GM23338 (cell line): ENCODE data around the gene PTPN22. TPM values are rescaled to one million over a fixed set of nuclear protein-coding genes. Genes with fewer than 3 reads are reported as not detected.
A peak's percentile ranks its signal among the peaks of the same experiment; 100 is the strongest.

Experiments used
- ATAC-seq: fragments of 200-7000 bp; cut with Tn5 transposase; 3 replicates; pipeline ENCODE4 v1.9.1; 2020
- DNase-seq: peaks from one replicate; pipeline ENCODE4 v3.0.0-alpha.2; 2015; ENCODE audit warnings: low spot score
- H2AFZ ChIP-seq: fragments of 200-600 bp; sonication (generic); 2 replicates; pipeline ENCODE4 v1.8.0; 2016; ENCODE audit warnings: antibody characterized with exemption, mild to moderate bottlenecking, moderate library complexity
- H3F3A ChIP-seq: fragments of 200-600 bp; sonication (generic); replicated peaks from 2 replicates; pipeline ENCODE4 v1.8.0; 2017; ENCODE audit warnings: antibody characterized with exemption, mixed run types, low read depth
- H3K27ac ChIP-seq: fragments of 200-600 bp; sonication (generic); 2 replicates; pipeline ENCODE4 v1.6.1; 2016; ENCODE audit warnings: low read depth
- H3K27me3 ChIP-seq: fragments of 200-600 bp; sonication (generic); 2 replicates; pipeline ENCODE4 v1.8.0; 2016; ENCODE audit warnings: mild to moderate bottlenecking, mixed run types, moderate library complexity; ENCODE audit not compliant: insufficient read depth
- H3K36me3 ChIP-seq: fragments of 200-600 bp; sonication (generic); 2 replicates; pipeline ENCODE4 v1.8.0; 2016; ENCODE audit warnings: mild to moderate bottlenecking; ENCODE audit not compliant: insufficient read depth
- H3K4me1 ChIP-seq: fragments of 200-600 bp; sonication (generic); 2 replicates; pipeline ENCODE4 v1.8.0; 2016; ENCODE audit warnings: mild to moderate bottlenecking, moderate library complexity; ENCODE audit not compliant: insufficient read depth
- H3K4me2 ChIP-seq: fragments of 200-600 bp; sonication (generic); 2 replicates; pipeline ENCODE4 v1.7.1; 2017; ENCODE audit warnings: mixed run types
- H3K4me3 ChIP-seq: fragments of 200-600 bp; sonication (generic); 2 replicates; pipeline ENCODE4 v1.6.1; 2016; ENCODE audit warnings: mixed run types
- H3K79me2 ChIP-seq: fragments of 200-600 bp; sonication (generic); replicated peaks from 2 replicates; pipeline ENCODE4 v1.8.0; 2017; ENCODE audit warnings: mild to moderate bottlenecking; ENCODE audit not compliant: insufficient read depth
- H3K9me2 ChIP-seq: fragments of 200-600 bp; sonication (generic); 2 replicates; pipeline ENCODE4 v1.8.0; 2017; ENCODE audit not compliant: insufficient read depth
- H4K20me1 ChIP-seq: fragments of 200-600 bp; sonication (generic); replicated peaks from 2 replicates; pipeline ENCODE4 v1.8.0; 2017; ENCODE audit warnings: mild to moderate bottlenecking; ENCODE audit not compliant: insufficient read depth
- H3K27ac Mint-ChIP-seq: 2 replicates; pipeline ENCODE4 v1.8.0; 2020; ENCODE audit warnings: inconsistent platforms, mild to moderate bottlenecking, moderate library complexity, mixed read lengths
- H3K27me3 Mint-ChIP-seq: 3 replicates; pipeline ENCODE4 v1.8.0; 2022; ENCODE audit warnings: low read depth, mild to moderate bottlenecking, moderate library complexity, mixed read lengths, inconsistent platforms; ENCODE audit not compliant: insufficient read depth, poor library complexity
- H3K36me3 Mint-ChIP-seq: 3 replicates; pipeline ENCODE4 v1.8.0; 2021; ENCODE audit warnings: low read depth, mild to moderate bottlenecking, inconsistent platforms, moderate library complexity, mixed read lengths
- H3K4me1 Mint-ChIP-seq: 3 replicates; pipeline ENCODE4 v1.8.0; 2020; ENCODE audit warnings: mild to moderate bottlenecking, inconsistent platforms, mixed read lengths
- H3K4me3 Mint-ChIP-seq: 3 replicates; pipeline ENCODE4 v1.8.0; 2021; ENCODE audit warnings: moderate library complexity, mild to moderate bottlenecking, inconsistent platforms, mixed read lengths
- H3K9me3 Mint-ChIP-seq: 3 replicates; pipeline ENCODE4 v1.8.0; 2020; ENCODE audit warnings: moderate library complexity, mild to moderate bottlenecking, inconsistent platforms, mixed read lengths
- CREB1 ChIP-seq: fragments of 250-450 bp; sonication (Bioruptor Pico); IDR thresholded peaks from 2 replicates; pipeline ENCODE4 v1.5.0; 2020; ENCODE audit warnings: low read depth, mild to moderate bottlenecking, moderate library complexity
- ETS1 ChIP-seq: IDR thresholded peaks from 2 replicates; pipeline ENCODE4 v1.6.1; 2016; ENCODE audit warnings: antibody characterized with exemption
- EZH2 ChIP-seq: fragments of 200-600 bp; sonication (generic); IDR thresholded peaks from one replicate; pipeline ENCODE4 v1.8.0; 2017; ENCODE audit warnings: antibody characterized with exemption, mild to moderate bottlenecking, low read depth; ENCODE audit not compliant: unreplicated experiment
- JUNB ChIP-seq: IDR thresholded peaks from one replicate; pipeline ENCODE4 v1.6.1; 2016; ENCODE audit warnings: antibody characterized with exemption; ENCODE audit not compliant: unreplicated experiment
- NANOG ChIP-seq: IDR thresholded peaks from 2 replicates; pipeline ENCODE4 v1.6.1; 2016; ENCODE audit warnings: antibody characterized with exemption, borderline replicate concordance
- ZNF114 ChIP-seq: fragments of 250-450 bp; sonication (Bioruptor Pico); IDR thresholded peaks from 2 replicates; pipeline ENCODE4 v1.5.0; 2020; ENCODE audit warnings: mild to moderate bottlenecking, moderate library complexity
- polyA plus RNA-seq: library from polyadenylated mRNA; unstranded; fragments of >200 nt; fragmentation: Nextera tagmentation; extraction: Ambion mirVana; gene quantifications from 2 replicates; pipeline ENCODE4 v1.2.1, GENCODE V29; 2016
- total RNA-seq: library from RNA; depleted of rRNA; stranded (reverse); fragments of >200 nt; shearing (Covaris generic); gene quantifications from 2 replicates; pipeline ENCODE4 v1.2.3, GENCODE V29; 2014
- TF ChIP-seq, protein P1 (sequence below), 2 experiments: fragments of 200-600 bp in 1 of 2; sonication (generic) in 1 of 2; conservative IDR thresholded peaks; 2 replicates each; pipeline versions ENCODE4 v1.5.1 to v1.6.1; 2016 to 2017; ENCODE audit warnings: antibody characterized with exemption in 2 of 2, low read depth in 2 of 2, mild to moderate bottlenecking in 2 of 2, moderate library complexity in 1 of 2
- TF ChIP-seq, protein P2 (sequence below): fragments of 250-450 bp; sonication (Bioruptor Pico); IDR thresholded peaks from 2 replicates; pipeline ENCODE4 v1.5.0; 2020; ENCODE audit warnings: mild to moderate bottlenecking, moderate library complexity

PTPN22 gene
- total and polyA plus RNA-seq, 2 experiments from 2014 or later: 0.08 TPM; not detected in 1

GRCh38 chr1:113887402-113888175 is 16.1 kb upstream of the PTPN22 start, which contains the start of gene BCL2L15 (continued):
- TF ChIP-seq, protein P1, sequence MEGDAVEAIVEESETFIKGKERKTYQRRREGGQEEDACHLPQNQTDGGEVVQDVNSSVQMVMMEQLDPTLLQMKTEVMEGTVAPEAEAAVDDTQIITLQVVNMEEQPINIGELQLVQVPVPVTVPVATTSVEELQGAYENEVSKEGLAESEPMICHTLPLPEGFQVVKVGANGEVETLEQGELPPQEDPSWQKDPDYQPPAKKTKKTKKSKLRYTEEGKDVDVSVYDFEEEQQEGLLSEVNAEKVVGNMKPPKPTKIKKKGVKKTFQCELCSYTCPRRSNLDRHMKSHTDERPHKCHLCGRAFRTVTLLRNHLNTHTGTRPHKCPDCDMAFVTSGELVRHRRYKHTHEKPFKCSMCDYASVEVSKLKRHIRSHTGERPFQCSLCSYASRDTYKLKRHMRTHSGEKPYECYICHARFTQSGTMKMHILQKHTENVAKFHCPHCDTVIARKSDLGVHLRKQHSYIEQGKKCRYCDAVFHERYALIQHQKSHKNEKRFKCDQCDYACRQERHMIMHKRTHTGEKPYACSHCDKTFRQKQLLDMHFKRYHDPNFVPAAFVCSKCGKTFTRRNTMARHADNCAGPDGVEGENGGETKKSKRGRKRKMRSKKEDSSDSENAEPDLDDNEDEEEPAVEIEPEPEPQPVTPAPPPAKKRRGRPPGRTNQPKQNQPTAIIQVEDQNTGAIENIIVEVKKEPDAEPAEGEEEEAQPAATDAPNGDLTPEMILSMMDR (conservative IDR thresholded peaks at IDR 0.05; ENCODE audit: low read depth in 2 of 2): no peak
- TF ChIP-seq NANOG (no peak), JUNB (no peak), EZH2 (no peak)

DNA sequence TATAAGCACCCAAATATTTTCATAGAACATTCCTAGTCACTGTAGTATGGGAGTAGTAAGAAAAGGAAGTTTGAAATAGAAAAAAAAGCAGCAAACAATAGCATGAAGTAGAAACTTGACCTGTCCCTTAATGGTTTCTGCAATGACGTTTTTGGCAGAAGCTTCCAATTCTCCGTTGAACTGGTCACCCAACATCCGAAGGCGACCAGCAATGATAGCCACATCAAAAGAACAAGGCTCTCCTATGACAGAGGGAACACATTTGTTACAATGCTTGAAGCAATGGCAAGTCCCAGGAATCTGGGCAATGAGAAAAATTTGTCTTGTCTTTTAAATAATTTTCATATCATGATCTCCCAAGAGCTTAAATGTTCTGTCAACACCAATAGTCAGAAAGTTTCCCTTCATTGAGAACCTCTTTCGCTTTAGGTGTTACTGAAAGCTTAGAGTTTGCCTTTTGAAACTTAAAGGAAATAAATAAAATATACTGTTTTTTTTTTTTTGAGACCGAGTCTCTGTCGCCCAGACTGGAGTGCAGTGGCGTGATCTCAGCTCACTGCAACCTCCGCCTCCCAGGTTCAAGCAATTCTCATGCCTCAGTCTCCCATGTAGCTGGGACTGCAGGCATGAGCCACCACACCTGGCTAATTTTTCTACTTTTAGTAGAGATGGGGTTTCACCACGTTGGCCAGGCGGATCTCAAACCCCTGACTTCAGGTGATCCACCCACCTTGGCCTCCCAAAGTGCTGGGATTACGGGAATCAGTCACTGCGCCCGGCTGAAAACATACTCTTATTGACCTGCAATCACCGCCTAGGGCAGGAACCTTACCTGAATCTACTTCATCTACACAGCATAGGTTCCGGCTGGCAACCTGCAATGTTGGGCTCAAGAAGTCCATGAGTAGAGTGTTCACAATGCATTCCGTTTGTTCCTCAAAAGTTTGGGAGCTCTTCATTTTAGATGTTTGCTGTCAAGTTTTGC is 15.2 kb upstream of the PTPN22 start:
- no peaks in the 10 kb centered on the region for H3K27me3 Mint-ChIP-seq
- no peaks in the 10 kb centered on the region for H3K4me1 Mint-ChIP-seq
- H3K27ac Mint-ChIP-seq: no peak overlapping the region
- Histone ChIP-seq H3K4me2 (no peak overlapping the region), H2AFZ (0 out of 2 replicates have a peak overlapping the region, but pooled peaks have one; percentile 11), H3K36me3 (no peaks in the 10 kb centered on the region), H3K27ac (no peak overlapping the region), H3K4me3 (no peak overlapping the region), H3F3A (no peaks in the 10 kb centered on the region), H3K4me1 (no peaks in the 10 kb centered on the region), H3K27me3 (no peaks in the 10 kb centered on the region), H4K20me1 (no peaks in the 10 kb centered on the region), H3K79me2 (no peaks in the 10 kb centered on the region), H3K9me2 (no peaks in the 10 kb centered on the region)
- TF ChIP-seq CREB1 (CRISPR knock-in tag): no peak
- ATAC-seq (no peak), DNase-seq (no peak)
- no peak overlapping the region for H3K4me3 Mint-ChIP-seq
- H3K36me3 Mint-ChIP-seq: no peaks in the 10 kb centered on the region
- H3K9me3 Mint-ChIP-seq: no peaks in the 10 kb centered on the region

DNA sequence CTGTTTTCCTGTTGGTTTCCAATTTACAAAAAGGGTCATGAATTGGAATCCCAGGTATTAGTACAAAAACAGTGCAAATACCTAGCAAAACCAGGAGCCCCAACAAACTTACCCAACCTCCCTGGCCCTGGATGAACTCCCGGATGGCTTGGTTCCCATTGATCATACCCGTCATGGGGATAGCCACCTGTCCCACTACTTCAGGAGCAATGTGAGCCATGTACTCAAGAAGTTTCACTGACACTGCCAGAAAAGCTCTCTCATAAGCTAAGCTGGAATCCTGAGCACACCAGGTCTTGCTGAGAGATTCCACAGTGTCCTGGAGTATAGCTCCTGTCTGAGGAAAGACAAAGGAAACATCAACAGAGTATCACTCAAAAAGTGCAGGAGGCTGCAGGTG is 10.1 kb upstream of the PTPN22 start:
- H3K9me2 ChIP-seq: no peaks in the 10 kb centered on the region
- no peak for DNase-seq
- H3K9me3 Mint-ChIP-seq: no peaks in the 10 kb centered on the region
- no peaks in the 10 kb centered on the region for H3K36me3 Mint-ChIP-seq
- no peaks in the 10 kb centered on the region for H4K20me1 ChIP-seq
- no peaks in the 10 kb centered on the region for H3F3A ChIP-seq
- no peaks in the 10 kb centered on the region for H3K79me2 ChIP-seq
- peaks cover 11% of the 10 kb centered on the region; the same call in 1 of the 2 replicates for H3K4me1 ChIP-seq
- H3K36me3 ChIP-seq: no peaks in the 10 kb centered on the region
- no peaks in the 10 kb centered on the region for H3K27me3 Mint-ChIP-seq
- peaks cover 6% of the 10 kb centered on the region; the same call in 2 of the 3 replicates for H3K4me1 Mint-ChIP-seq
- H3K27ac Mint-ChIP-seq: no peak overlapping the region
- H3K27me3 ChIP-seq: no peaks in the 10 kb centered on the region
- no peak overlapping the region for H3K4me2 ChIP-seq
- ATAC-seq: no peak
- H3K27ac ChIP-seq: no peak overlapping the region
- no peak overlapping the region for H3K4me3 Mint-ChIP-seq
- no peak overlapping the region for H2AFZ ChIP-seq
- no peak overlapping the region for H3K4me3 ChIP-seq
- TF ChIP-seq, protein P2, sequence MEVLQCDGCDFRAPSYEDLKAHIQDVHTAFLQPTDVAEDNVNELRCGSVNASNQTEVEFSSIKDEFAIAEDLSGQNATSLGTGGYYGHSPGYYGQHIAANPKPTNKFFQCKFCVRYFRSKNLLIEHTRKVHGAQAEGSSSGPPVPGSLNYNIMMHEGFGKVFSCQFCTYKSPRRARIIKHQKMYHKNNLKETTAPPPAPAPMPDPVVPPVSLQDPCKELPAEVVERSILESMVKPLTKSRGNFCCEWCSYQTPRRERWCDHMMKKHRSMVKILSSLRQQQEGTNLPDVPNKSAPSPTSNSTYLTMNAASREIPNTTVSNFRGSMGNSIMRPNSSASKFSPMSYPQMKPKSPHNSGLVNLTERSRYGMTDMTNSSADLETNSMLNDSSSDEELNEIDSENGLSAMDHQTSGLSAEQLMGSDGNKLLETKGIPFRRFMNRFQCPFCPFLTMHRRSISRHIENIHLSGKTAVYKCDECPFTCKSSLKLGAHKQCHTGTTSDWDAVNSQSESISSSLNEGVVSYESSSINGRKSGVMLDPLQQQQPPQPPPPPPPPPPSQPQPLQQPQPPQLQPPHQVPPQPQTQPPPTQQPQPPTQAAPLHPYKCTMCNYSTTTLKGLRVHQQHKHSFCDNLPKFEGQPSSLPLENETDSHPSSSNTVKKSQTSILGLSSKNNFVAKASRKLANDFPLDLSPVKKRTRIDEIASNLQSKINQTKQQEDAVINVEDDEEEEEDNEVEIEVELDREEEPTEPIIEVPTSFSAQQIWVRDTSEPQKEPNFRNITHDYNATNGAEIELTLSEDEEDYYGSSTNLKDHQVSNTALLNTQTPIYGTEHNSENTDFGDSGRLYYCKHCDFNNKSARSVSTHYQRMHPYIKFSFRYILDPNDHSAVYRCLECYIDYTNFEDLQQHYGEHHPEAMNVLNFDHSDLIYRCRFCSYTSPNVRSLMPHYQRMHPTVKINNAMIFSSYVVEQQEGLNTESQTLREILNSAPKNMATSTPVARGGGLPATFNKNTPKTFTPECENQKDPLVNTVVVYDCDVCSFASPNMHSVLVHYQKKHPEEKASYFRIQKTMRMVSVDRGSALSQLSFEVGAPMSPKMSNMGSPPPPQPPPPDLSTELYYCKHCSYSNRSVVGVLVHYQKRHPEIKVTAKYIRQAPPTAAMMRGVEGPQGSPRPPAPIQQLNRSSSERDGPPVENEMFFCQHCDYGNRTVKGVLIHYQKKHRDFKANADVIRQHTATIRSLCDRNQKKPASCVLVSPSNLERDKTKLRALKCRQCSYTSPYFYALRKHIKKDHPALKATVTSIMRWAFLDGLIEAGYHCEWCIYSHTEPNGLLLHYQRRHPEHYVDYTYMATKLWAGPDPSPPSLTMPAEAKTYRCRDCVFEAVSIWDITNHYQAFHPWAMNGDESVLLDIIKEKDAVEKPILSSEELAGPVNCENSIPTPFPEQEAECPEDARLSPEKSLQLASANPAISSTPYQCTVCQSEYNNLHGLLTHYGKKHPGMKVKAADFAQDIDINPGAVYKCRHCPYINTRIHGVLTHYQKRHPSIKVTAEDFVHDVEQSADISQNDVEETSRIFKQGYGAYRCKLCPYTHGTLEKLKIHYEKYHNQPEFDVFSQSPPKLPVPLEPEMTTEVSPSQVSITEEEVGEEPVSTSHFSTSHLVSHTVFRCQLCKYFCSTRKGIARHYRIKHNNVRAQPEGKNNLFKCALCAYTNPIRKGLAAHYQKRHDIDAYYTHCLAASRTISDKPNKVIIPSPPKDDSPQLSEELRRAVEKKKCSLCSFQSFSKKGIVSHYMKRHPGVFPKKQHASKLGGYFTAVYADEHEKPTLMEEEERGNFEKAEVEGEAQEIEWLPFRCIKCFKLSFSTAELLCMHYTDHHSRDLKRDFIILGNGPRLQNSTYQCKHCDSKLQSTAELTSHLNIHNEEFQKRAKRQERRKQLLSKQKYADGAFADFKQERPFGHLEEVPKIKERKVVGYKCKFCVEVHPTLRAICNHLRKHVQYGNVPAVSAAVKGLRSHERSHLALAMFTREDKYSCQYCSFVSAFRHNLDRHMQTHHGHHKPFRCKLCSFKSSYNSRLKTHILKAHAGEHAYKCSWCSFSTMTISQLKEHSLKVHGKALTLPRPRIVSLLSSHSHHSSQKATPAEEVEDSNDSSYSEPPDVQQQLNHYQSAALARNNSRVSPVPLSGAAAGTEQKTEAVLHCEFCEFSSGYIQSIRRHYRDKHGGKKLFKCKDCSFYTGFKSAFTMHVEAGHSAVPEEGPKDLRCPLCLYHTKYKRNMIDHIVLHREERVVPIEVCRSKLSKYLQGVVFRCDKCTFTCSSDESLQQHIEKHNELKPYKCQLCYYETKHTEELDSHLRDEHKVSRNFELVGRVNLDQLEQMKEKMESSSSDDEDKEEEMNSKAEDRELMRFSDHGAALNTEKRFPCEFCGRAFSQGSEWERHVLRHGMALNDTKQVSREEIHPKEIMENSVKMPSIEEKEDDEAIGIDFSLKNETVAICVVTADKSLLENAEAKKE: no peak
- TF ChIP-seq JUNB: no peak
- TF ChIP-seq EZH2: no peak
- TF ChIP-seq ZNF114 (CRISPR knock-in tag): no peak
- TF ChIP-seq ETS1: no peak
